HL-60 (cell line): ENCODE data around the gene CD276.

Experiments used
- DNase-seq, 2 experiments: peaks; one replicate each; pipeline ENCODE4 v3.0.0-alpha.2; 2010 to 2020; ENCODE audit warnings: low read depth in 1 of 2, low spot score in 1 of 2
- H3K27ac ChIP-seq: fragments of 250-450 bp; sonication (Bioruptor Pico); replicated peaks from 2 replicates; pipeline ENCODE4 v1.5.1; 2020; ENCODE audit warnings: mild to moderate bottlenecking, moderate library complexity
- H3K27me3 ChIP-seq: fragments of 250-450 bp; sonication (Bioruptor Pico); 2 replicates; pipeline ENCODE4 v1.5.1; 2021; ENCODE audit warnings: mild to moderate bottlenecking, moderate library complexity; ENCODE audit not compliant: insufficient read depth, poor library complexity, severe bottlenecking
- H3K4me3 ChIP-seq: replicated peaks from 2 replicates; pipeline ENCODE4 v1.5.1; 2011; ENCODE audit warnings: mild to moderate bottlenecking, control low read depth, low read length; ENCODE audit not compliant: insufficient read depth
- CTCF ChIP-seq: IDR thresholded peaks from one replicate; pipeline ENCODE4 v1.5.1; 2011; ENCODE audit warnings: low read length, control low read depth, inconsistent platforms; ENCODE audit not compliant: insufficient read depth
- GABPA ChIP-seq: IDR thresholded peaks from 2 replicates; pipeline ENCODE4 v1.6.1; 2012; ENCODE audit warnings: low read depth
- POLR2AphosphoS5 ChIP-seq: IDR thresholded peaks from 2 replicates; pipeline ENCODE4 v1.6.1; 2012; ENCODE audit warnings: low read depth
- REST ChIP-seq: IDR thresholded peaks from 2 replicates; pipeline ENCODE4 v1.6.1; 2012; ENCODE audit warnings: low read depth; ENCODE audit not compliant: insufficient replicate concordance
- SPI1 ChIP-seq: IDR thresholded peaks from 2 replicates; pipeline ENCODE4 v1.6.1; 2012; ENCODE audit warnings: low read depth, mild to moderate bottlenecking, borderline replicate concordance

Gene CD276

GRCh38 chr15:73714695-73715301 is 30.6 kb downstream of the CD276 start:
- DNase-seq, result no peak
- Histone ChIP-seq H3K27ac (no peak overlapping the region), H3K4me3 (no peak overlapping the region), H3K27me3 (no peaks in the 10 kb centered on the region)
- TF ChIP-seq GABPA (no peak), SPI1 (no peak), CTCF (no peak), POLR2AphosphoS5 (no peak), REST (no peak)

DNA sequence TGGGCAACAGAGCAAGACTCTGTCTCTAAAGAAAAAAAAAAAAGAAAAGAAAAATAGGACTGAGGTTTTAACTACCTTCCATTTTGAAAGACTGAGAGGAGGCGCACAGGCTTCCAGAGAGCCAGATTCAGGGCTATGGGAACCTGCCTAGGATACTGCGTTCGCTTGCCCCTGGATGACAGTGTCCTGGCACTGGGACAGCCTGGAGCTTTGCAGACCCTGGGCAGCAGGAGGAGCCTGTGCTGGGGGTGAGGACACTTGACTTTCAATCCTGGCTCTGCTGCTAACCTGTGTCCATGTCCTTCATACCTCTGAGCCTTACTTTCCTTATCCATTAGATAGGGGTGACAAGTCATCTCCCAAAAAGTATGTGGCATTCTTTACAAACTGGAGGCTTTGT is 31.2 kb downstream of the CD276 start:
- Histone ChIP-seq H3K27ac (no peak overlapping the region), H3K27me3 (peaks cover under 1% of the 10 kb centered on the region), H3K4me3 (no peak overlapping the region)
- TF ChIP-seq GABPA, result no peak
- TF ChIP-seq REST, result no peak
- TF ChIP-seq SPI1, result no peak
- TF ChIP-seq CTCF, result no peak
- no peak for TF ChIP-seq POLR2AphosphoS5
- DNase-seq, result no peak

- no peak for TF ChIP-seq GABPA
- TF ChIP-seq POLR2AphosphoS5, result no peak
- TF ChIP-seq CTCF, result no peak
- no peak for TF ChIP-seq REST
- TF ChIP-seq SPI1, result no peak
- peaks cover 3% of the 10 kb centered on the region for H3K27me3 ChIP-seq
- H3K27ac ChIP-seq, result no peak overlapping the region
- DNase-seq, result no peak
- no peak overlapping the region for H3K4me3 ChIP-seq
Observed at GRCh38 chr15:73716417-73716816, 32.2 kb downstream of the CD276 start.
